Thoracic aorta (tissue), 2 donors: ENCODE measurements around the gene ELOVL6. TPM values are rescaled to one million over a fixed set of nuclear protein-coding genes. Genes with fewer than 3 reads are reported as not detected.
"Not testable (repeated sequence)": the region's sequence is repeated elsewhere in the genome, so short reads cannot be mapped to it uniquely, and the experiment has no call there.

Experiments
- ATAC-seq: fragments of 150-250 bp; one replicate; pipeline ENCODE4 v1.8.0; 2017; ENCODE audit warnings: low read depth; ENCODE audit not compliant: insufficient number of reproducible peaks, low FRiP score
- DNase-seq: peaks from one replicate; pipeline ENCODE4 v3.0.0-alpha.2; 2020; ENCODE audit warnings: low spot score
- H3K27ac ChIP-seq, 2 donors: fragments of 200-600 bp; sonication (generic); 1 replicate in 1 of 2; 2 replicates in 1 of 2; pipeline ENCODE4 v1.5.1; 2016; ENCODE audit warnings: mild to moderate bottlenecking in 2 of 2, moderate library complexity in 2 of 2
- H3K27me3 ChIP-seq: fragments of 200-600 bp; sonication (generic); replicated peaks from 2 replicates; pipeline ENCODE4 v1.6.0; 2016; ENCODE audit warnings: mild to moderate bottlenecking; ENCODE audit not compliant: insufficient read depth
- H3K36me3 ChIP-seq: fragments of 200-600 bp; sonication (generic); one replicate; pipeline ENCODE4 v1.5.1; 2016
- H3K4me1 ChIP-seq, 2 donors: fragments of 200-600 bp; sonication (generic); 1 replicate in 1 of 2; 2 replicates in 1 of 2; pipeline versions ENCODE4 v1.5.1 to v1.6.0; 2016; ENCODE audit warnings: low read depth in 2 of 2, mild to moderate bottlenecking in 1 of 2; ENCODE audit not compliant: control insufficient read depth in 1 of 2
- H3K4me3 ChIP-seq: fragments of 200-600 bp; sonication (generic); 2 replicates; pipeline ENCODE4 v1.5.1; 2016; ENCODE audit warnings: mild to moderate bottlenecking
- H3K9me3 ChIP-seq: fragments of 200-600 bp; sonication (generic); 2 replicates; pipeline ENCODE4 v1.5.1; 2016
- CTCF ChIP-seq: fragments of 200-600 bp; sonication (generic); IDR thresholded peaks from one replicate; pipeline ENCODE4 v1.5.1; 2019; ENCODE audit warnings: antibody characterized with exemption
- total RNA-seq, 2 donors: library from RNA; depleted of rRNA; stranded (reverse); fragments of >200 nt; gene quantifications; one replicate each; pipeline versions ENCODE4 v1.1.0 to v1.2.3, GENCODE V29; 2016

The ELOVL6 gene
- 1 to 10 TPM; 1.5 to 2.7 TPM for total RNA-seq

GRCh38 chr4:110198435-110199416, at the start of gene ELOVL6:
ELOVL6 (minus strand) TSS chr4:110198615; CDS start chr4:110198335, 280 bp downstream.
- ATAC-seq, result no peak
- Histone ChIP-seq H3K4me3 (peak within 1 kb of the TSS; percentile 76), H3K4me1 (peaks cover 0 to 6% of the 10 kb centered on the region in 2 donors), H3K27me3 (no peaks in the 10 kb centered on the region), H3K9me3 (no peaks in the 10 kb centered on the region), H3K36me3 (no peaks in the 10 kb centered on the region), H3K27ac (peak within 1 kb of the TSS; percentile 68 to 78)
- DNase-seq, result no peak
- no peak for TF ChIP-seq CTCF

GRCh38 chr4:110248100-110248499, 49.7 kb upstream of the ELOVL6 start:
- H3K4me1 ChIP-seq, result no peaks in the 10 kb centered on the region
- no peaks in the 10 kb centered on the region for H3K27me3 ChIP-seq

GRCh38 chr4:110247591-110247990, 49.2 kb upstream of the ELOVL6 start:
- Histone ChIP-seq H3K4me1 (no peaks in the 10 kb centered on the region), H3K4me3 (no peak overlapping the region), H3K27ac (no peak overlapping the region), H3K36me3 (no peaks in the 10 kb centered on the region), H3K27me3 (no peaks in the 10 kb centered on the region), H3K9me3 (no peaks in the 10 kb centered on the region)
- ATAC-seq (no peak), DNase-seq (no peak)
- TF ChIP-seq CTCF, result no peak

More at GRCh38 chr4:110248100-110248499, 49.7 kb upstream of the ELOVL6 start:
- no peaks in the 10 kb centered on the region for H3K36me3 ChIP-seq
- H3K27ac ChIP-seq, result no peak overlapping the region
- H3K9me3 ChIP-seq, result no peaks in the 10 kb centered on the region
- no peak overlapping the region for H3K4me3 ChIP-seq
- TF ChIP-seq CTCF, result no peak
- DNase-seq, result no peak
- no peak for ATAC-seq

- no peaks in the 10 kb centered on the region for H3K36me3 ChIP-seq
- H3K4me1 ChIP-seq, result no peaks in the 10 kb centered on the region
- no peaks in the 10 kb centered on the region for H3K9me3 ChIP-seq
- no peak for TF ChIP-seq CTCF
- H3K27ac ChIP-seq, result no peak overlapping the region
- DNase-seq, result no peak
- H3K4me3 ChIP-seq, result no peak overlapping the region
- H3K27me3 ChIP-seq, result no peaks in the 10 kb centered on the region
- no peak for ATAC-seq
Observed at GRCh38 chr4:110245577-110245976, 47.2 kb upstream of the ELOVL6 start.

GRCh38 chr4:110236324-110236723, 37.9 kb upstream of the ELOVL6 start:
- DNase-seq (no peak), ATAC-seq (no peak)
- TF ChIP-seq CTCF, result no peak
- no peaks in the 10 kb centered on the region for H3K36me3 ChIP-seq
- no peak overlapping the region for H3K27ac ChIP-seq
- no peak overlapping the region for H3K4me3 ChIP-seq
- H3K4me1 ChIP-seq, result no peaks in the 10 kb centered on the region
- H3K9me3 ChIP-seq, result no peaks in the 10 kb centered on the region
- H3K27me3 ChIP-seq, result no peaks in the 10 kb centered on the region

- not testable (repeated sequence) for H3K4me1 ChIP-seq, ATAC-seq, H3K9me3 ChIP-seq, H3K36me3 ChIP-seq, H3K27ac ChIP-seq, DNase-seq, H3K4me3 ChIP-seq, H3K27me3 ChIP-seq
Observed at GRCh38 chr4:110233581-110233980, 35.2 kb upstream of the ELOVL6 start.
